Stimulated activated CD4-positive, alpha-beta T cell treated with anti-CD3 and anti-CD28 coated beads, Interleukin-12 subunit alpha, Interleukin-12 subunit beta, amount 100 ng/mL, for 4 hours (primary cell): ENCODE data around the gene RASAL3.

Experiments
- DNase-seq: peaks from one replicate; pipeline ENCODE4 v3.0.0-alpha.2; 2020

Gene RASAL3

GRCh38 chr19:15448778-15449619 is 15.3 kb downstream of the RASAL3 start:
- DNase-seq: no peak

DNA sequence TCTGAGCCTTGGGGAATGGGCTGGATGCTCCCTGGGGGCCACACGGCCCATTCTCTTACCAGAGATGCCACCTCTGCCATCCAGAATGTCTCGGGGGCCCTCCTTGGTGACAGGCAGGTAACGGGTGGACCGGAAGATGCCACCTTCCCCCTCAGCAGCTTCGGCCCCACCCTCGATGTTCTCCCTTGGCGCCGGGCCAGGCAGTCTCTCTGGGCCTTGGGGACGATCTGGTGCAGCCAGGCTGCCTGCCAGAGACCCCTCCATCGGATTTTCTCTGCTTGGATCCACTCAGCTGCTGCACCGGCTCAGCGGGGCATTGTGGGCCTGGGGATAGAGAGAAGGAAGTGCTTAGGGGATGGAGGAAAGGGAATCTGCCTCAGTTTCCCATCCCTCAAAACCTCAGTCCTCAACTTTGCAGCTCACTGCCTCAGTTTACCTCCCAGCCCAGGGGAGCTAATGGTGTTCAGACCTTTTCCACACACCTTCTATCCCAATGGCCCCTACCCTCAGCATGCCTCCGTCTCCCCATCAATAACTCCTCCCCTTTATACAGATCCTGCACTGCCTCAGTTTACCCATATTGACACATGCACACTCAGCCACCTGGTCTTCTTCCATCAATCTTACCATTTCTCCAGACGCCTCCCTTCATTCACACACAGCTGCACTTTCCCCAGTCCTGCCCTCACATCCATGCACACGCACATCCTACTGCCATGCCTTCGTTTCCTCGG is 16.1 kb downstream of the RASAL3 start:
- no peak for DNase-seq

DNA sequence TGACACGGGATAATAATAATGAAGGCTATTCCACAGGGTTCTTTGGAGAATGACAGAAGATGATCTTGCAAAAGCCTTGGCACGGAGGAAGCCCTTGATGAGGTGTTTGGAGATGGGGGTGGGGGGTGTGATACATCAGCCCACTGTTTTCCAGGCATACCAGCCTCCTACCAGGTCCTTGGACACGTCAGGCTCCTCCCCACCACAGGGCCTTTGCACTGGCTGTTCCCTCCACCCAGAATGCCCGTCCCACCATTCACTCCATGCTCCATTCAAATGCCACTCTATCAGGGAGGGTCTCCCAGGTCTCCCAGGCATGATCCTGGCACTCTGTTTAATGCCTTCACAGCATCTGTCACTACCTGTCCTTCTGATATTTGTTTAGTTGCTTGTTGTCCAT is 17.3 kb downstream of the RASAL3 start:
- no peak for DNase-seq

- no peak for DNase-seq
Observed at GRCh38 chr19:15445807-15446376, 18.5 kb downstream of the RASAL3 start.

GRCh38 chr19:15445227-15445605 is 19.1 kb downstream of the RASAL3 start:
- DNase-seq: no peak

DNA sequence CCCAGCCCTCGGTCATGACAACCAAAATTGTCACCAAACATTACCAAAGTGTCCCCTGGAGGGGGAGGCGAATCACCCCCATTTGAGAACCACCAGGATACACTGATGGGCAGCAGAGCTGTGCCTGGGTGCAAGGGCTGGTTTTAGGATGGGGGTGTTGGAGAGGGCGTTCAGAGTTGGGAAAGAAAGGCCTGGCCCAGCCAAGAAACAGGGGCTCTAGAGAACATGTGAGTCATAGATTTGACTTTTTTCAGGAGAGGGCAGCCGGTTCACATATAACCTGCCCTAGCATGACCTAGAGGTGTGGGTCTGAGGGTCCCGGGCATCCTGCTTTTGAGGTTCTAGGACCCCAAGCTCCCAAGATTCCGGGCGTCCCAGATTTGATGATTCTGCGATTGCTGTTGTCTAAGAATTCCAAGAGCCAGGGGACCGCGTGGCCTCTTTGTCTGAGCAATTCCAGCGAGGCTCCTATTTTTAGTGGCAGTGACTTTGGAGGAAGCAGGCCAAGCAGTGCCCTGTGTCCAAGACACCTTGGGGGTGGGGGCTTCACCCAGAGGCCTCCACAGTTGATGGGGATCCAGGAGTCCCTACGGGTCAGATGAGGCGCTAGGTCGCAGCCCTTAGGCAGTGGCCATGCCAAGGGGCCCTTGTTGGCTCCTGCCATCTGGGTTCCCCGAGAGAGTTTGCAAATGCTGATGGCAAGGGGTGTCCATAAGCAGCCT is 19.7 kb downstream of the RASAL3 start:
- no peak for DNase-seq

DNA sequence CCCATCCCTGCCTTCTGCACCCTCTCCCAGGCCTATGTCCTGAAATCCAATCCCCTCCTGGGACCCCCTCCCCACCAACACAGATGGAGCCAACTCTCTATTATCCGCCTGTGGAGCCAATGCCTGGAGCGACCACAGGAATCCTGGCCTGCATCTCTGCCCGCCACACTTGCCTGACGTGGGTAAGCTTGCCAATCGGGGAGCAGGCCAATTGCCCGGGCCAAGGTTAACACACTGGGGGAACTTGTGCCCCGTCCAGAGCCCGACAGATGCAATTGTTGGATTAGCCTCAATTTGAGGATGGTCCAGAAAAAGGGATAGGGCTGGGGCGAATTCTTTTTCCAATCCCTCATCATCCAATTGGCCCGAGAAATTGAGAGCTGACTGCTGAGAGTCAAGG is 20.5 kb downstream of the RASAL3 start:
- no peak for DNase-seq

DNA sequence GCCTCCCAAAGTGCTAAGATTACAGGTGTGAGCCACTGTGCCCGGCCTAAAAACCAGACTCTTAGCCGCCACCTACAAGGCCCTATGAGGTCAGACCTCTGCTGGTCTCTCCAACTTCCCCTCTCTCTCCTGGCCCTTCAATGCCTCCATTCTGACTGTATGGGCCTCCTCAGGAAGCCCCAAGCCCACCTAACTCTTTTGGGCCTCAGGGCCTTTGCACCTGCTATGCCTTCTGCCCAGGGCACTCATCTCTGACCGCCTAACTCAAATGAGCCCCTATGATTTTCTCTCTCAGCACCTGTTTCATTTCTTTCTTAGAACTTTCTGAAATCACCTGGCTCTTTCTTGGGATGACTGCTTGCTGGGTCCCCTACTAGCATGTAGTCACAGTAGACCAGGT is 21.0 kb downstream of the RASAL3 start:
- no peak for DNase-seq

- DNase-seq: no peak
Observed at GRCh38 chr19:15442142-15442920, 22.0 kb downstream of the RASAL3 start.

- no peak for DNase-seq
Observed at GRCh38 chr19:15441317-15441716, 23.0 kb downstream of the RASAL3 start.

GRCh38 chr19:15439821-15440641 is 24.3 kb downstream of the RASAL3 start:
- no peak for DNase-seq

DNA sequence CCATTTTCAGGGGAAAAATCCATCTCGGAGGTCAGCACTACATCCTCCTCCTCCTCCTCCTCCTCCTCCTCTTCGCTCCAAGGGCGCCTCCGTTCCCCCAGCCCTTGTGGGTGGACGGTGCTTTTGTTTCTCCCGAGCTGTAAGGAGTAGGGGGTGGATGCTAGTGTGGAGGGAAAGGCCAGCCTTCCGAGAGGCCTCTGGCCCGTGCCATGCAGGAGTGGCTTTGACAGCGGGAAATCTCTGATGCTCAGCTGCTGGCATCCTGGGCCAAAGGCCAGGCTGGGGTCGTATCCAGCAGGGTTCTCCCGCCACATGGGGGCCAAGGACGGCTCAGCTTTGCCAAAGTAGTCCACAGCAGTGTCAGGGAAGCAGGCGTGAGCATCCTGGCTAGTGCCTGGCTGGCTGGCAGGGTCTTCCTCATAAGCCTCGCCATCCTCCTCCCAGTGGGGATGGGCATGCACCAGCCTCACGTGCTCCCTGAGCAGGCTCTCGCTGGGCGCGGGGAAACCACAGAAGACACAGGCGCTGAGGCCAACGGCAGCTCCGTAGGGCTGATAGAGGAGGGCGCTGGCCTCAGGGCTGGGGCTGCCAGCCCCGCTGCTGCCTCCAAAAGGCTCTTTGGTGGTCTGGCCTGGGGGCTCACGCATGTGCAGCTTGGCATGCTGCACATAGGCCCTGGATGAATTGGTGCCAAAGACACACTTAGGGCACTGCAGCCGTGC is 25.1 kb downstream of the RASAL3 start:
- no peak for DNase-seq

GRCh38 chr19:15438577-15438976 is 25.8 kb downstream of the RASAL3 start:
- no peak for DNase-seq

DNA sequence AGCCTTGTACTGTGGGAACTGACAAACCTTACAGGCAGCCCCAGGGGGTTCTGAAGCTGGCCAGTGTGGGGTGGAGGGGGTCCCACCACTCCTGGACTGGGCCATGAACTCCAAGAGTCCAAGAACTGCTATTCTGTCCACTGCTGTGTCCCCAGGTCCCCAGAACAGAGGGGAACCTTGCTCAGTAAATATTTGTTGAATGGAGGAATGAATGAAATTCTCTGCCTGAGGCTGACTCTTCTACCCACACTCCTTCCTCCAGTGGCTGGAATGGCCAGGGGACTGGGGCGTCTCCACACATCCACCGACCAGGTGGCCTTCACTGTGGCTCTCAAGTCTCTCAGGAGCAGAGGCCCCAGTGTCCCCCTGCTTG is 26.2 kb downstream of the RASAL3 start:
- DNase-seq: no peak

GRCh38 chr19:15437355-15438123 is 26.8 kb downstream of the RASAL3 start:
- no peak for DNase-seq

GRCh38 chr19:15436826-15437110 is 27.6 kb downstream of the RASAL3 start:
- no peak for DNase-seq

DNA sequence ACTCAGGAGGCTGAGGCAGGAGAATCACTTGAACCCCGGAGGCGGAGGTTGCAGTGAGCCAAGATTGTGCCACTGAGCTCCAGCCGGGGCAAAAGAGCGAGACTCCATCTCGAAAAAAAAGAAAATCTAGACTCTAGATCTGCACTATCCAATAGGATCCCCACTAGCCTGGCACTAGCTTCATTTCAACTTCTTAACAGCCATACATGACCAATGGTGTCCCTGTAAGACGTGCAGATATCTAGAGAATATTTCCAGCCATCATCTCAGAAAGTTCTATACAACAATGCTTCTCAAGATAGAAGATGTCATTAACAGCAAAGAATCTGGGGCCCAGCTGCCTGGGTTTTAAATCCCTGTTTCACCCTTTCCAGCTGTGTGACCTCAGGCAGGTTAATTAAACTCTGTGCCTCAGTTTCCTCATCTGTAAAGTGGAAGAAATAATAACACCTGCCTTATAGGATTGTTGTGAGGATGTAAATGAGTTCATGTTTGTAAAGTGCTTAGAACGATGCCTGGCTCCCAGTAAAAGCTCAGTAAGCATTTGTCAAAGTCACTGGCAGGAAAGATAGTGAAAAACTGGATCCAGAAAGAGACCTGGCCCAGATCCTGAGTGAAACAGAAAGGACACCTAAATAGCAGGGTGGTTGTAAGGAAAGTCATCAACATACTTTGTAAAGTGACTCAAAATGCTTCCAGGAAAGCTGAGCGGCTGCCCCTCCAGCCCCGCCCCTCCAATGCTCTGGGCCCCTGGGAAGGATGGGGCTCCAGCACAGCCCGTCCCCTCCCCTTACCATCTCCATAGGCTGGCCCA is 28.1 kb downstream of the RASAL3 start:
- DNase-seq: no peak

- DNase-seq: no peak
Observed at GRCh38 chr19:15433519-15434069, 30.8 kb downstream of the RASAL3 start.
